HCT116 (cell line): ENCODE results near the gene CREBBP.

Experiments
- EZH2 ChIP-seq: fragments of 200-600 bp; sonication (generic); IDR thresholded peaks from 2 replicates; pipeline ENCODE4 v1.6.1; 2017; ENCODE audit warnings: antibody characterized with exemption, mixed run types
- JUND ChIP-seq: IDR thresholded peaks from 2 replicates; pipeline ENCODE4 v1.6.1; 2012
- POLR2A ChIP-seq: IDR thresholded peaks from 2 replicates; pipeline ENCODE4 v1.7.0; 2011; ENCODE audit warnings: borderline replicate concordance; ENCODE audit not compliant: insufficient read depth, insufficient read length; ENCODE audit errors: extremely low read depth
- POLR2AphosphoS5 ChIP-seq: IDR thresholded peaks from 2 replicates; pipeline ENCODE4 v1.6.1; 2011; ENCODE audit warnings: mild to moderate bottlenecking, low read depth, low read length, moderate library complexity
- RAD21 ChIP-seq: IDR thresholded peaks from 2 replicates; pipeline ENCODE4 v1.6.1; 2012; ENCODE audit warnings: low read depth, mild to moderate bottlenecking
- YY1 ChIP-seq: IDR thresholded peaks from 2 replicates; pipeline ENCODE4 v1.6.1; 2011; ENCODE audit warnings: low read length, low read depth, moderate library complexity, mild to moderate bottlenecking; ENCODE audit not compliant: insufficient replicate concordance; ENCODE audit errors: extremely low read depth
- TF ChIP-seq, protein P1 (sequence below), 3 experiments: fragments of 200-600 bp in 1 of 3; sonication (generic) in 1 of 3; IDR thresholded peaks in 2 of 3; conservative IDR thresholded peaks in 1 of 3; 2 replicates each; pipeline ENCODE4 v1.5.1; 2012 to 2017; ENCODE audit warnings: low read depth in 2 of 3, low read length in 2 of 3, antibody characterized with exemption in 1 of 3, borderline replicate concordance in 1 of 3, control low read depth in 1 of 3, mild to moderate bottlenecking in 1 of 3, mixed read lengths in 1 of 3, mixed run types in 1 of 3, moderate library complexity in 1 of 3; ENCODE audit not compliant: insufficient read depth in 1 of 3
- TF ChIP-seq, protein P2 (sequence below): IDR thresholded peaks from 2 replicates; pipeline ENCODE4 v1.6.1; 2012; ENCODE audit warnings: low read depth

DNA sequence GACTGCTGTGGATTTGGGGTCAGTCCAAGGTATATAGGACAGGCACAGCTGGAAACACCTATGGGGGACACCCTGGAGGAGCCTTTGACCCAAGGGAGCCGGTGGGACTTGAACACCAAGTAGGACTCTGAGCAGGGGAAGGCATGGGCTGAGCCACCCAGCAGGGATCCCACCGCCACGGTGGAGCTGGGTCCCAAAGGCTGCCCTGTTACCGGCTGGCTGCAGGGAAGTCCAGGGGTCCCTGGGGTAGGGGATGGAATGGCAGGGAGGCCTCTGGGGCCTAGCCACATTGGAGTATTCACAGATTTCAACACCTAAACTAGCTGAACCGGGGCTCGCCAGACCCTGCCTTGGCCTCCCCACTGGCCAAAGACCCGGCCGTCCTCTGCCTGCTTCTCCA lies 39.7 kb upstream of the CREBBP start:
- TF ChIP-seq, protein P1, sequence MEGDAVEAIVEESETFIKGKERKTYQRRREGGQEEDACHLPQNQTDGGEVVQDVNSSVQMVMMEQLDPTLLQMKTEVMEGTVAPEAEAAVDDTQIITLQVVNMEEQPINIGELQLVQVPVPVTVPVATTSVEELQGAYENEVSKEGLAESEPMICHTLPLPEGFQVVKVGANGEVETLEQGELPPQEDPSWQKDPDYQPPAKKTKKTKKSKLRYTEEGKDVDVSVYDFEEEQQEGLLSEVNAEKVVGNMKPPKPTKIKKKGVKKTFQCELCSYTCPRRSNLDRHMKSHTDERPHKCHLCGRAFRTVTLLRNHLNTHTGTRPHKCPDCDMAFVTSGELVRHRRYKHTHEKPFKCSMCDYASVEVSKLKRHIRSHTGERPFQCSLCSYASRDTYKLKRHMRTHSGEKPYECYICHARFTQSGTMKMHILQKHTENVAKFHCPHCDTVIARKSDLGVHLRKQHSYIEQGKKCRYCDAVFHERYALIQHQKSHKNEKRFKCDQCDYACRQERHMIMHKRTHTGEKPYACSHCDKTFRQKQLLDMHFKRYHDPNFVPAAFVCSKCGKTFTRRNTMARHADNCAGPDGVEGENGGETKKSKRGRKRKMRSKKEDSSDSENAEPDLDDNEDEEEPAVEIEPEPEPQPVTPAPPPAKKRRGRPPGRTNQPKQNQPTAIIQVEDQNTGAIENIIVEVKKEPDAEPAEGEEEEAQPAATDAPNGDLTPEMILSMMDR (IDR thresholded peaks at IDR 0.05 in 2 of 3, conservative IDR thresholded peaks at IDR 0.05 in 1 of 3; ENCODE audit: borderline replicate concordance in 1 of 3, insufficient read depth in 1 of 3, low read depth in 2 of 3, low read length in 2 of 3), result no peak
- TF ChIP-seq POLR2A, result no peak
- no peak for TF ChIP-seq YY1
- no peak for TF ChIP-seq RAD21
- TF ChIP-seq, protein P2, sequence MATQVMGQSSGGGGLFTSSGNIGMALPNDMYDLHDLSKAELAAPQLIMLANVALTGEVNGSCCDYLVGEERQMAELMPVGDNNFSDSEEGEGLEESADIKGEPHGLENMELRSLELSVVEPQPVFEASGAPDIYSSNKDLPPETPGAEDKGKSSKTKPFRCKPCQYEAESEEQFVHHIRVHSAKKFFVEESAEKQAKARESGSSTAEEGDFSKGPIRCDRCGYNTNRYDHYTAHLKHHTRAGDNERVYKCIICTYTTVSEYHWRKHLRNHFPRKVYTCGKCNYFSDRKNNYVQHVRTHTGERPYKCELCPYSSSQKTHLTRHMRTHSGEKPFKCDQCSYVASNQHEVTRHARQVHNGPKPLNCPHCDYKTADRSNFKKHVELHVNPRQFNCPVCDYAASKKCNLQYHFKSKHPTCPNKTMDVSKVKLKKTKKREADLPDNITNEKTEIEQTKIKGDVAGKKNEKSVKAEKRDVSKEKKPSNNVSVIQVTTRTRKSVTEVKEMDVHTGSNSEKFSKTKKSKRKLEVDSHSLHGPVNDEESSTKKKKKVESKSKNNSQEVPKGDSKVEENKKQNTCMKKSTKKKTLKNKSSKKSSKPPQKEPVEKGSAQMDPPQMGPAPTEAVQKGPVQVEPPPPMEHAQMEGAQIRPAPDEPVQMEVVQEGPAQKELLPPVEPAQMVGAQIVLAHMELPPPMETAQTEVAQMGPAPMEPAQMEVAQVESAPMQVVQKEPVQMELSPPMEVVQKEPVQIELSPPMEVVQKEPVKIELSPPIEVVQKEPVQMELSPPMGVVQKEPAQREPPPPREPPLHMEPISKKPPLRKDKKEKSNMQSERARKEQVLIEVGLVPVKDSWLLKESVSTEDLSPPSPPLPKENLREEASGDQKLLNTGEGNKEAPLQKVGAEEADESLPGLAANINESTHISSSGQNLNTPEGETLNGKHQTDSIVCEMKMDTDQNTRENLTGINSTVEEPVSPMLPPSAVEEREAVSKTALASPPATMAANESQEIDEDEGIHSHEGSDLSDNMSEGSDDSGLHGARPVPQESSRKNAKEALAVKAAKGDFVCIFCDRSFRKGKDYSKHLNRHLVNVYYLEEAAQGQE, result no peak
- TF ChIP-seq EZH2, result no peak
- no peak for TF ChIP-seq JUND
- no peak for TF ChIP-seq POLR2AphosphoS5
